ENCODE data around the gene MYBL2.

- TF ChIP-seq CTCF (conservative IDR thresholded peaks at IDR 0.05 in 1 of 2, IDR thresholded peaks at IDR 0.05 in 1 of 2; ENCODE audit: extremely low read depth in 1 of 2, insufficient read depth in 1 of 2, low read depth in 1 of 2, low read length in 2 of 2) (no peak), EZH2 (IDR thresholded peaks at IDR 0.05; ENCODE audit: borderline replicate concordance, low read length) (no peak)
Observed at GRCh38 chr20:43716757-43717615, 50.1 kb downstream of the MYBL2 start.

All from mammary epithelial cell (primary cell).